Measurements from ENCODE around the gene POLL. TPM values are rescaled to one million over a fixed set of nuclear protein-coding genes. Genes with fewer than 3 reads are reported as not detected.

The POLL gene
- total RNA-seq, 1 experiment from 2014 or later, result 35.5 TPM

DNA sequence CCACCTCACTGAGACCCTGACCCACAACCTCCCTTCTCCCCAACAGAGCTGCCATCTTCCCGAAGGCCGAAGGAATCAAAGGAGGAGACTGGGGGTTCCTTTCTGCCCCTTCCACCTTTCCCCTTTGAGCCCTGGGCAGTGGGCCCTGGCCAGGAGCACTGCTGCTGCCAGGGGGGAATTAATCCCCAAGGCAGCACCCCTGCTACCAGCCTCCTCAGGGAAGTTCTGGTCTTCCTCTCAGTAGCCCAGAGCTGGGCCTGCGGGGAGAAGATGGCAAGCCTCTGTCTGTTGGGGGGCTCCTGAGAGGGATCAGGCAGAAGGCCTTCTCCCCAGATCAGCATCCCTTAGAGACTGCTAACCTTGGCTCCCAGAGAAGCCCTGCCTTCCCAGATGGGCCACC lies 25.6 kb upstream of the POLL start:
- Histone ChIP-seq H3K4me1 (no peaks in the 10 kb centered on the region), H3K4me3 (ENCODE audit: low read depth, low read length) (no peak overlapping the region), H3K36me3 (ENCODE audit: control insufficient read depth, insufficient read depth, low read length) (no peaks in the 10 kb centered on the region; the same call in 1 of the 2 replicates), H3K27me3 (replicated peaks; ENCODE audit: control insufficient read depth, insufficient read depth, low read length) (no peaks in the 10 kb centered on the region), H3K9me3 (no peaks in the 10 kb centered on the region)
- ChIA-PET CTCF (no interaction called here), POLR2A (no interaction called here)
- no peaks in the 10 kb centered on the region for H3K36me3 Mint-ChIP-seq (ENCODE audit: insufficient read depth, unreplicated experiment)
- BruUV-seq (replicated peaks), result no TSS peak
- H3K9me3 Mint-ChIP-seq (ENCODE audit: unreplicated experiment), result no peaks in the 10 kb centered on the region
- TF ChIP-seq, protein P1, sequence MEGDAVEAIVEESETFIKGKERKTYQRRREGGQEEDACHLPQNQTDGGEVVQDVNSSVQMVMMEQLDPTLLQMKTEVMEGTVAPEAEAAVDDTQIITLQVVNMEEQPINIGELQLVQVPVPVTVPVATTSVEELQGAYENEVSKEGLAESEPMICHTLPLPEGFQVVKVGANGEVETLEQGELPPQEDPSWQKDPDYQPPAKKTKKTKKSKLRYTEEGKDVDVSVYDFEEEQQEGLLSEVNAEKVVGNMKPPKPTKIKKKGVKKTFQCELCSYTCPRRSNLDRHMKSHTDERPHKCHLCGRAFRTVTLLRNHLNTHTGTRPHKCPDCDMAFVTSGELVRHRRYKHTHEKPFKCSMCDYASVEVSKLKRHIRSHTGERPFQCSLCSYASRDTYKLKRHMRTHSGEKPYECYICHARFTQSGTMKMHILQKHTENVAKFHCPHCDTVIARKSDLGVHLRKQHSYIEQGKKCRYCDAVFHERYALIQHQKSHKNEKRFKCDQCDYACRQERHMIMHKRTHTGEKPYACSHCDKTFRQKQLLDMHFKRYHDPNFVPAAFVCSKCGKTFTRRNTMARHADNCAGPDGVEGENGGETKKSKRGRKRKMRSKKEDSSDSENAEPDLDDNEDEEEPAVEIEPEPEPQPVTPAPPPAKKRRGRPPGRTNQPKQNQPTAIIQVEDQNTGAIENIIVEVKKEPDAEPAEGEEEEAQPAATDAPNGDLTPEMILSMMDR (IDR thresholded peaks at IDR 0.05; ENCODE audit: insufficient read depth in 1 of 2, low read depth in 1 of 2, low read length in 1 of 2, severe bottlenecking in 1 of 2, unreplicated experiment in 1 of 2), result no peak
- intact Hi-C loops (cut with micrococcal nuclease; ENCODE audit: unreplicated experiment), result no loop called here
- no peaks in the 10 kb centered on the region for H3K27me3 Mint-ChIP-seq (ENCODE audit: insufficient read depth, unreplicated experiment)
- H3K4me3 Mint-ChIP-seq (ENCODE audit: unreplicated experiment), result no peak overlapping the region
- no peaks in the 10 kb centered on the region for H3K4me1 Mint-ChIP-seq (ENCODE audit: low read depth, unreplicated experiment)
- H3K27ac Mint-ChIP-seq (ENCODE audit: unreplicated experiment), result no peak overlapping the region
- no peak for DNase-seq

DNA sequence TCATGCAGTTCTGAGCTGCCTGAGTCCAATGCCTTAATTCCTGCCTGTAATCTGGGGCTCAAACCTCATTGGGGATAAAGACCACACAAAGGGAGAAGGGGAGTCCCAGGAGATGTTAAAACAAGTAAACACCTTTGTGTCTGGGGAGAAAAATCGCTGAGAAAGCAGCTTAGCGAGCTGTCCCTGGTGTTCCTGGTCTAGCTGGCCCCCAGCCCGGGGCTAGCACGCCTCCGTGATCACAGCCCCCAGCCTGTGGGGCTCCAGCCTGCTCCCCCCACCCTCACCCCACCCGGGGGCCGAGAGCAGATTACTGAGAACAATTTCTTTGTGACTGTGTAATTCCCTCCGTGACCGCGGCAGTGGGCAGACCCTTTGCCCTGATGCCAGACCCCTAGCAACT lies 24.8 kb upstream of the POLL start:
- Histone ChIP-seq H3K36me3 (ENCODE audit: control insufficient read depth, insufficient read depth, low read length) (no peaks in the 10 kb centered on the region; the same call in 1 of the 2 replicates), H3K27me3 (replicated peaks; ENCODE audit: control insufficient read depth, insufficient read depth, low read length) (no peaks in the 10 kb centered on the region), H3K4me3 (ENCODE audit: low read depth, low read length) (no peak overlapping the region), H3K4me1 (no peaks in the 10 kb centered on the region), H3K9me3 (no peaks in the 10 kb centered on the region)
- Mint-ChIP-seq H3K4me1 (ENCODE audit: low read depth, unreplicated experiment) (no peaks in the 10 kb centered on the region), H3K36me3 (ENCODE audit: insufficient read depth, unreplicated experiment) (no peaks in the 10 kb centered on the region), H3K4me3 (ENCODE audit: unreplicated experiment) (no peak overlapping the region), H3K27me3 (ENCODE audit: insufficient read depth, unreplicated experiment) (no peaks in the 10 kb centered on the region), H3K9me3 (ENCODE audit: unreplicated experiment) (no peaks in the 10 kb centered on the region), H3K27ac (ENCODE audit: unreplicated experiment) (no peak overlapping the region)
- no TSS peak for BruUV-seq (replicated peaks)
- intact Hi-C loops (cut with micrococcal nuclease; ENCODE audit: unreplicated experiment), result no loop called here
- ChIA-PET POLR2A (no interaction called here), CTCF (no interaction called here)
- TF ChIP-seq, protein P1 (IDR thresholded peaks at IDR 0.05; ENCODE audit: insufficient read depth in 1 of 2, low read depth in 1 of 2, low read length in 1 of 2, severe bottlenecking in 1 of 2, unreplicated experiment in 1 of 2), result no peak
- no peak for DNase-seq

DNA sequence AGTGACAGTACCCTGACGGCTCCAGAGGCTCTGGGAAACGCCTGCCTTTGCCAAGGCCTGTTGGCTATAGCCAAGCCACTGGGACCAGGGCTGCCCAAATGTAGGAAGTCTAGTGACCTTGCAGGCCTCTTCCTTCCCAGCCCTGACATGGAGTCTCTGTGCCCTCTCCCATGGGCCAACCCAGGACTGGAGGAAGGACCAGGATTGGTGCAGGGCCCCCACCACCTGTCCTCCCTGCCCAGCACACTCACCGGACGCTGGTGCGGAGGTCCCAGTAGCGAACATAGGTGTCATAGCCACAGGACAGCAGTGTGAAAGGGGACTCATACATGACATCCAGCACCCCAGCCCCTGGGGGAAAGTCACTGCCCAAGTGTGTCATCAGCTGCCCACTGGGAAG lies 24.0 kb upstream of the POLL start:
- POLR2A ChIA-PET, result no interaction called here
- no peak overlapping the region for H3K4me3 ChIP-seq (ENCODE audit: low read depth, low read length)
- CTCF ChIA-PET, result no interaction called here
- no peaks in the 10 kb centered on the region for H3K9me3 ChIP-seq
- H3K4me1 Mint-ChIP-seq (ENCODE audit: low read depth, unreplicated experiment), result peaks cover 1% of the 10 kb centered on the region
- no TSS peak for BruUV-seq (replicated peaks)
- no peaks in the 10 kb centered on the region for H3K9me3 Mint-ChIP-seq (ENCODE audit: unreplicated experiment)
- no peak for DNase-seq
- no peaks in the 10 kb centered on the region for H3K27me3 ChIP-seq (replicated peaks; ENCODE audit: control insufficient read depth, insufficient read depth, low read length)
- H3K4me1 ChIP-seq, result no peaks in the 10 kb centered on the region
- no peak overlapping the region for H3K27ac Mint-ChIP-seq (ENCODE audit: unreplicated experiment)
- H3K27me3 Mint-ChIP-seq (ENCODE audit: insufficient read depth, unreplicated experiment), result no peaks in the 10 kb centered on the region
- intact Hi-C loops (cut with micrococcal nuclease; ENCODE audit: unreplicated experiment), result no loop called here
- H3K4me3 Mint-ChIP-seq (ENCODE audit: unreplicated experiment), result no peak overlapping the region
- H3K36me3 ChIP-seq (ENCODE audit: control insufficient read depth, insufficient read depth, low read length), result no peaks in the 10 kb centered on the region; the same call in 1 of the 2 replicates
- TF ChIP-seq, protein P1 (IDR thresholded peaks at IDR 0.05; ENCODE audit: insufficient read depth in 1 of 2, low read depth in 1 of 2, low read length in 1 of 2, severe bottlenecking in 1 of 2, unreplicated experiment in 1 of 2), result no peak
- no peaks in the 10 kb centered on the region for H3K36me3 Mint-ChIP-seq (ENCODE audit: insufficient read depth, unreplicated experiment)
